Endothelial cell of umbilical vein (primary cell): ENCODE data around the gene RPA4. TPM values are rescaled to one million over a fixed set of nuclear protein-coding genes. Genes with fewer than 3 reads are reported as not detected.

Experiments
- BruUV-seq: library from RNA; stranded (reverse); fragments of 400-500 nt; replicated peaks from 2 replicates; lab custom pipeline; 2021; lab: Mats Ljungman, UMichigan
- CTCF ChIA-PET: fragments of 300-600, 350-600 bp; sonication (Branson Sonifier 250); formaldehyde crosslinking; loops from one replicate; lab custom pipeline; 2021; ENCODE audit warnings: antibody characterized with exemption, inconsistent platforms; lab: Charles Lee
- POLR2A ChIA-PET: fragments of 300-600, 350-600 bp; sonication (Branson Sonifier 250); formaldehyde crosslinking; loops from one replicate; lab custom pipeline; 2021; ENCODE audit warnings: antibody characterized with exemption, inconsistent platforms; lab: Charles Lee
- DNase-seq: peaks from one replicate; pipeline ENCODE4 v3.0.0-alpha.2; 2011; ENCODE audit warnings: low read depth, low spot score
- FAIRE-seq: peaks from 2 replicates; lab custom pipeline; 2011; peaks lifted over from hg19 to GRCh38; lab: Jason Lieb, UNC
- H2AFZ ChIP-seq: 2 replicates; pipeline ENCODE4 v1.6.0; 2012; ENCODE audit warnings: low read depth, low read length, control low read depth, inconsistent platforms
- H3K27ac ChIP-seq: 2 replicates; pipeline ENCODE4 v1.5.1; 2011; ENCODE audit warnings: low read depth, mild to moderate bottlenecking, control low read depth, low read length, moderate library complexity; ENCODE audit not compliant: insufficient read depth
- H3K27me3 ChIP-seq, 2 experiments: 2 replicates each; pipeline versions ENCODE4 v1.6.0 to v1.6.1; 2011; ENCODE audit warnings: low read length in 2 of 2, mixed read lengths in 1 of 2; ENCODE audit not compliant: control insufficient read depth in 2 of 2, insufficient read depth in 2 of 2
- H3K36me3 ChIP-seq, 2 experiments: 2 replicates in 1 of 2; 3 replicates in 1 of 2; pipeline ENCODE4 v1.5.1; 2011; ENCODE audit warnings: low read length in 2 of 2, mild to moderate bottlenecking in 1 of 2, moderate library complexity in 1 of 2; ENCODE audit not compliant: control insufficient read depth in 2 of 2, insufficient read depth in 2 of 2; ENCODE audit errors: extremely low read depth in 1 of 2
- H3K4me1 ChIP-seq: 3 replicates; pipeline ENCODE4 v1.5.1; 2011; ENCODE audit warnings: mild to moderate bottlenecking, low read length; ENCODE audit not compliant: control insufficient read depth, insufficient read depth; ENCODE audit errors: extremely low read depth
- H3K4me2 ChIP-seq: 2 replicates; pipeline ENCODE4 v1.6.1; 2011; ENCODE audit warnings: low read length, control low read depth, mixed read lengths; ENCODE audit not compliant: insufficient read depth
- H3K4me3 ChIP-seq, 3 experiments: fragments of 200-600 bp in 1 of 3; sonication (generic), shearing (Covaris generic) in 1 of 3; replicated peaks in 1 of 3; 2 replicates each; pipeline ENCODE4 v1.5.1; 2011 to 2016; ENCODE audit warnings: control low read depth in 3 of 3, low read length in 3 of 3, mild to moderate bottlenecking in 2 of 3, inconsistent platforms in 1 of 3, low read depth in 1 of 3, moderate library complexity in 1 of 3; ENCODE audit not compliant: insufficient read depth in 1 of 3
- H3K79me2 ChIP-seq: 2 replicates; pipeline ENCODE4 v1.6.0; 2012; ENCODE audit warnings: low read length, inconsistent platforms; ENCODE audit not compliant: control insufficient read depth, insufficient read depth
- H3K9ac ChIP-seq: replicated peaks from 2 replicates; pipeline ENCODE3; 2011; ENCODE audit warnings: low read length, control low read depth; ENCODE audit not compliant: insufficient read depth; ENCODE audit errors: extremely low read depth
- H3K9me1 ChIP-seq: replicated peaks from 3 replicates; pipeline ENCODE4 v1.6.0; 2011; ENCODE audit warnings: mild to moderate bottlenecking, low read length; ENCODE audit not compliant: control insufficient read depth, insufficient read depth; ENCODE audit errors: extremely low read depth
- H3K9me3 ChIP-seq: replicated peaks from 2 replicates; pipeline ENCODE4 v1.5.1; 2012; ENCODE audit warnings: low read length, inconsistent platforms; ENCODE audit not compliant: control insufficient read depth, insufficient read depth
- H4K20me1 ChIP-seq: replicated peaks from 2 replicates; pipeline ENCODE3; 2011; ENCODE audit warnings: mild to moderate bottlenecking, low read length; ENCODE audit not compliant: control insufficient read depth, insufficient read depth; ENCODE audit errors: extremely low read depth
- EZH2 ChIP-seq: IDR thresholded peaks from 2 replicates; pipeline ENCODE4 v1.6.1; 2012; ENCODE audit warnings: borderline replicate concordance, low read depth, mild to moderate bottlenecking, moderate library complexity, low read length, inconsistent platforms; ENCODE audit not compliant: severe bottlenecking
- FOS ChIP-seq: IDR thresholded peaks from 2 replicates; pipeline ENCODE4 v1.6.1; 2011; ENCODE audit warnings: mild to moderate bottlenecking, low read length, moderate library complexity, borderline replicate concordance; ENCODE audit not compliant: insufficient read depth
- GATA2 ChIP-seq: IDR thresholded peaks from 2 replicates; pipeline ENCODE4 v1.7.0; 2011; ENCODE audit warnings: low read depth, mild to moderate bottlenecking, moderate library complexity, mixed read lengths, low read length; ENCODE audit not compliant: insufficient read length, insufficient read depth
- JUN ChIP-seq: IDR thresholded peaks from 2 replicates; pipeline ENCODE4 v1.6.1; 2011; ENCODE audit warnings: borderline replicate concordance, low read depth; ENCODE audit not compliant: insufficient read length, insufficient read depth
- MYC ChIP-seq: IDR thresholded peaks from one replicate; pipeline ENCODE4 v1.6.1; 2011; ENCODE audit warnings: mild to moderate bottlenecking, low read depth, low read length
- POLR2A ChIP-seq: IDR thresholded peaks from 2 replicates; pipeline ENCODE4 v1.6.1; 2012; ENCODE audit warnings: low read depth, mild to moderate bottlenecking, control low read depth, low read length
- POLR2AphosphoS5 ChIP-seq: IDR thresholded peaks from 2 replicates; pipeline ENCODE4 v1.6.1; 2012; ENCODE audit warnings: low read depth, mild to moderate bottlenecking, control low read depth, low read length, moderate library complexity; ENCODE audit not compliant: insufficient read depth
- dilution Hi-C: fragments of 300-500 bp; cut with MboI; formaldehyde crosslinking; loops from one replicate; pipeline ENCODE4 v1.15.0; 2019; ENCODE audit warnings: low sequenced_read_pairs; ENCODE audit not compliant: extremely low pct_ligation_motif_present
- intact Hi-C: fragments of 100-400 bp; cut with micrococcal nuclease; formaldehyde crosslinking; loops from one replicate; pipeline ENCODE4 v1.10.0; 2022
- polyA plus RNA-seq, 4 experiments: library from polyadenylated mRNA; depleted of rRNA in 3 of 4; stranded (reverse) in 3 of 4; unstranded in 1 of 4; fragments of >200 nt; gene quantifications; 2 replicates each; pipeline versions ENCODE4 v1.2.1 to v1.2.3, GENCODE V29; 2011 to 2012; ENCODE audit warnings: missing spikeins in 1 of 4
- total RNA-seq: library from RNA; stranded (reverse); gene quantifications from 2 replicates; pipeline ENCODE4 v1.2.3, GENCODE V29; 2021
- TF ChIP-seq, protein P1 (sequence below): IDR thresholded peaks from 2 replicates; pipeline ENCODE4 v1.6.1; 2011; ENCODE audit not compliant: insufficient read depth, insufficient read length
- TF ChIP-seq, protein P2 (sequence below), 2 donors: IDR thresholded peaks; 1 replicate in 1 of 2; 2 replicates in 1 of 2; pipeline ENCODE4 v1.5.1; 2011; ENCODE audit warnings: low read length in 2 of 2, mild to moderate bottlenecking in 2 of 2, moderate library complexity in 2 of 2, control low read depth in 1 of 2, inconsistent platforms in 1 of 2, low read depth in 1 of 2; ENCODE audit not compliant: insufficient read depth in 1 of 2; ENCODE audit errors: extremely low read depth in 1 of 2

Gene RPA4
- total and polyA plus RNA-seq, 2 donors (not counting 3 experiments of a cell fraction or from before 2014, with no cell fraction given) = 0.32 to 2.1 TPM

DNA sequence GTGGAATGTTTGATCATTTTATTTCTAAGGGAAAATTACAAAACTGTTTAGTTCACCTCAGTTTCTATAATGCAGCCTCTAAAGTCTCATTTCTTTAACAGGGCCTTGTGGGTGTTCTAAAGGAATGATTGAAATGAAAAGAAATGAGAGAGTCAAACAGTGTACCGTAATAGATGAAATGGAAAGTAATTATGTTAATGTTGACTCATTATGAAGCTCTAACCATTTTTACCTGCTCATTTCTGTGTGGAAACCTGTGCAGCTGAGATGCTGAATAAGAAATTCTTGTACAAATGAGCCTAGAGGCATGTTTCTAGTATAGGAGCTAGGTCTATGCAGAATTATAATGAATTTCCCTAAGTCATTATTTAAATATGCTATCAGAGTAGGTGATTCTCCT lies 45.2 kb upstream of the RPA4 start:
- Histone ChIP-seq H3K9ac (no peak overlapping the region), H3K9me3 (no peaks in the 10 kb centered on the region), H3K36me3 (no peaks in the 10 kb centered on the region), H3K79me2 (no peaks in the 10 kb centered on the region), H3K27me3 (no peaks in the 10 kb centered on the region), H4K20me1 (no peaks in the 10 kb centered on the region), H3K4me1 (no peaks in the 10 kb centered on the region), H3K9me1 (no peaks in the 10 kb centered on the region), H3K4me3 (no peak overlapping the region), H3K27ac (no peak overlapping the region), H2AFZ (no peak overlapping the region), H3K4me2 (no peak overlapping the region)
- no peak for DNase-seq
- intact Hi-C loops (no loop called here), dilution Hi-C loops (no loop called here)
- BruUV-seq = no TSS peak
- CTCF ChIA-PET = no interaction called here
- TF ChIP-seq MYC (no peak), FOS (no peak), POLR2AphosphoS5 (no peak), EZH2 (no peak), GATA2 (no peak), JUN (no peak), POLR2A (no peak)
- TF ChIP-seq, protein P1, sequence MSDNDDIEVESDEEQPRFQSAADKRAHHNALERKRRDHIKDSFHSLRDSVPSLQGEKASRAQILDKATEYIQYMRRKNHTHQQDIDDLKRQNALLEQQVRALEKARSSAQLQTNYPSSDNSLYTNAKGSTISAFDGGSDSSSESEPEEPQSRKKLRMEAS = no peak
- TF ChIP-seq, protein P2, sequence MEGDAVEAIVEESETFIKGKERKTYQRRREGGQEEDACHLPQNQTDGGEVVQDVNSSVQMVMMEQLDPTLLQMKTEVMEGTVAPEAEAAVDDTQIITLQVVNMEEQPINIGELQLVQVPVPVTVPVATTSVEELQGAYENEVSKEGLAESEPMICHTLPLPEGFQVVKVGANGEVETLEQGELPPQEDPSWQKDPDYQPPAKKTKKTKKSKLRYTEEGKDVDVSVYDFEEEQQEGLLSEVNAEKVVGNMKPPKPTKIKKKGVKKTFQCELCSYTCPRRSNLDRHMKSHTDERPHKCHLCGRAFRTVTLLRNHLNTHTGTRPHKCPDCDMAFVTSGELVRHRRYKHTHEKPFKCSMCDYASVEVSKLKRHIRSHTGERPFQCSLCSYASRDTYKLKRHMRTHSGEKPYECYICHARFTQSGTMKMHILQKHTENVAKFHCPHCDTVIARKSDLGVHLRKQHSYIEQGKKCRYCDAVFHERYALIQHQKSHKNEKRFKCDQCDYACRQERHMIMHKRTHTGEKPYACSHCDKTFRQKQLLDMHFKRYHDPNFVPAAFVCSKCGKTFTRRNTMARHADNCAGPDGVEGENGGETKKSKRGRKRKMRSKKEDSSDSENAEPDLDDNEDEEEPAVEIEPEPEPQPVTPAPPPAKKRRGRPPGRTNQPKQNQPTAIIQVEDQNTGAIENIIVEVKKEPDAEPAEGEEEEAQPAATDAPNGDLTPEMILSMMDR (IDR thresholded peaks at IDR 0.05; ENCODE audit: extremely low read depth in 1 of 2, insufficient read depth in 1 of 2, low read depth in 1 of 2, low read length in 2 of 2) = no peak
- POLR2A ChIA-PET = no interaction called here
- FAIRE-seq = no peak
